H9 (cell line): Measurements from ENCODE around the gene AFDN. TPM values are rescaled to one million over a fixed set of nuclear protein-coding genes. Genes with fewer than 3 reads are reported as not detected.
A peak's percentile ranks its signal among the peaks of the same experiment; 100 is the strongest.
"Not testable (repeated sequence)": the region's sequence is repeated elsewhere in the genome, so short reads cannot be mapped to it uniquely, and the experiment has no call there.

Experiments used
- DNase-seq: peaks from one replicate; pipeline ENCODE4 v3.0.0-alpha.2; 2017
- H2AFZ ChIP-seq: one replicate; pipeline ENCODE4 v1.6.1; 2013; ENCODE audit warnings: mild to moderate bottlenecking, low read length, control low read depth, moderate library complexity
- H2AK5ac ChIP-seq: 2 replicates; pipeline ENCODE4 v1.6.1; 2013; ENCODE audit warnings: low read length, control low read depth, mixed read lengths; ENCODE audit not compliant: insufficient read length
- H2BK120ac ChIP-seq: one replicate; pipeline ENCODE4 v1.6.1; 2013; ENCODE audit warnings: low read depth, mild to moderate bottlenecking, low read length, control low read depth, inconsistent platforms; ENCODE audit not compliant: poor library complexity, severe bottlenecking
- H2BK12ac ChIP-seq: 2 replicates; pipeline ENCODE4 v1.6.1; 2013; ENCODE audit warnings: low read length, control low read depth, mixed read lengths, low read depth; ENCODE audit not compliant: insufficient read length
- H2BK15ac ChIP-seq: 2 replicates; pipeline ENCODE4 v1.6.1; 2013; ENCODE audit warnings: low read depth, low read length, control low read depth
- H2BK20ac ChIP-seq: one replicate; pipeline ENCODE4 v1.6.1; 2013; ENCODE audit warnings: low read depth, mild to moderate bottlenecking, low read length, control low read depth, inconsistent platforms; ENCODE audit not compliant: poor library complexity, severe bottlenecking
- H2BK5ac ChIP-seq: 2 replicates; pipeline ENCODE4 v1.6.1; 2013; ENCODE audit warnings: low read length, control low read depth, mixed read lengths; ENCODE audit not compliant: insufficient read length
- H3K14ac ChIP-seq: 2 replicates; pipeline ENCODE4 v1.6.1; 2013; ENCODE audit warnings: low read length, control low read depth; ENCODE audit not compliant: insufficient read depth
- H3K18ac ChIP-seq: 2 replicates; pipeline ENCODE4 v1.6.1; 2013; ENCODE audit warnings: low read depth, mild to moderate bottlenecking, mixed read lengths, low read length, control low read depth; ENCODE audit not compliant: insufficient read length
- H3K23ac ChIP-seq: 2 replicates; pipeline ENCODE4 v1.6.1; 2013; ENCODE audit warnings: low read length, control low read depth, mixed read lengths, low read depth; ENCODE audit not compliant: insufficient read length
- H3K23me2 ChIP-seq: 2 replicates; pipeline ENCODE4 v1.6.1; 2013; ENCODE audit warnings: low read depth, mild to moderate bottlenecking, mixed read lengths, low read length, control low read depth; ENCODE audit not compliant: insufficient read length, poor library complexity, severe bottlenecking
- H3K27ac ChIP-seq: 2 replicates; pipeline ENCODE4 v1.5.1; 2013; ENCODE audit warnings: low read length, control low read depth, mixed read lengths, low read depth; ENCODE audit not compliant: insufficient read length
- H3K27me3 ChIP-seq: 2 replicates; pipeline ENCODE4 v1.6.1; 2013; ENCODE audit warnings: low read length, control low read depth, inconsistent platforms; ENCODE audit not compliant: insufficient read depth
- H3K4ac ChIP-seq: 2 replicates; pipeline ENCODE4 v1.6.1; 2013; ENCODE audit warnings: low read depth, mild to moderate bottlenecking, control low read depth, inconsistent platforms, low read length, moderate library complexity
- H3K4me1 ChIP-seq: 2 replicates; pipeline ENCODE4 v1.6.1; 2013; ENCODE audit warnings: low read length, control low read depth, inconsistent platforms; ENCODE audit not compliant: insufficient read depth
- H3K4me2 ChIP-seq: 2 replicates; pipeline ENCODE4 v1.6.1; 2013; ENCODE audit warnings: low read length, control low read depth, mixed read lengths; ENCODE audit not compliant: insufficient read length, insufficient read depth
- H3K56ac ChIP-seq: 2 replicates; pipeline ENCODE4 v1.6.1; 2013; ENCODE audit warnings: low read depth, mild to moderate bottlenecking, mixed read lengths, low read length, control low read depth; ENCODE audit not compliant: insufficient read length
- H3K79me1 ChIP-seq: 2 replicates; pipeline ENCODE4 v1.6.1; 2013; ENCODE audit warnings: low read depth, mild to moderate bottlenecking, moderate library complexity, low read length, control low read depth, inconsistent platforms; ENCODE audit not compliant: insufficient read depth, poor library complexity, severe bottlenecking
- H3K79me2 ChIP-seq: 2 replicates; pipeline ENCODE4 v1.6.1; 2013; ENCODE audit warnings: low read length, control low read depth, inconsistent platforms; ENCODE audit not compliant: insufficient read depth
- H3K9ac ChIP-seq: 2 replicates; pipeline ENCODE4 v1.6.1; 2013; ENCODE audit warnings: low read length, control low read depth, mixed read lengths; ENCODE audit not compliant: insufficient read length; ENCODE audit errors: extremely low read depth
- H3K9me3 ChIP-seq: one replicate; pipeline ENCODE4 v1.6.1; 2013; ENCODE audit warnings: low read depth, low read length, inconsistent platforms; ENCODE audit not compliant: control insufficient read depth
- H3T11ph ChIP-seq: one replicate; pipeline ENCODE4 v1.6.1; 2013; ENCODE audit warnings: mild to moderate bottlenecking, low read length, control low read depth, inconsistent platforms
- H4K20me1 ChIP-seq: one replicate; pipeline ENCODE4 v1.6.1; 2013; ENCODE audit not compliant: control insufficient read depth, insufficient read length, insufficient read depth
- H4K5ac ChIP-seq: 2 replicates; pipeline ENCODE4 v1.6.1; 2013; ENCODE audit warnings: low read depth, mild to moderate bottlenecking, mixed read lengths, low read length, control low read depth; ENCODE audit not compliant: insufficient read length
- H4K8ac ChIP-seq: replicated peaks from 2 replicates; pipeline ENCODE4 v1.6.1; 2013; ENCODE audit warnings: low read length, control low read depth, mixed read lengths, low read depth; ENCODE audit not compliant: insufficient read length
- H4K91ac ChIP-seq: 2 replicates; pipeline ENCODE4 v1.6.1; 2013; ENCODE audit warnings: low read depth, mild to moderate bottlenecking, moderate library complexity, mixed read lengths, low read length, control low read depth; ENCODE audit not compliant: insufficient read length
- H3K27ac Mint-ChIP-seq, 3 experiments: 2 replicates in 2 of 3; 3 replicates in 1 of 3; pipeline ENCODE4 v1.8.0; 2020 to 2021; ENCODE audit warnings: mixed read lengths in 3 of 3, mild to moderate bottlenecking in 1 of 3, moderate library complexity in 1 of 3
- H3K27me3 Mint-ChIP-seq: 2 replicates; pipeline ENCODE4 v1.8.0; 2021; ENCODE audit warnings: low read depth, mild to moderate bottlenecking, moderate library complexity, mixed read lengths
- H3K36me3 Mint-ChIP-seq, 3 experiments: 2 replicates in 2 of 3; 3 replicates in 1 of 3; pipeline ENCODE4 v1.8.0; 2020 to 2021; ENCODE audit warnings: low read depth in 3 of 3, mixed read lengths in 3 of 3; ENCODE audit not compliant: insufficient read depth in 1 of 3
- H3K4me1 Mint-ChIP-seq, 2 experiments: 2 replicates each; pipeline ENCODE4 v1.8.0; 2020; ENCODE audit warnings: mixed read lengths in 2 of 2
- H3K4me3 Mint-ChIP-seq, 2 experiments: 2 replicates in 1 of 2; 3 replicates in 1 of 2; pipeline ENCODE4 v1.8.0; 2020 to 2021; ENCODE audit warnings: mild to moderate bottlenecking in 2 of 2, mixed read lengths in 2 of 2, moderate library complexity in 1 of 2
- H3K9me3 Mint-ChIP-seq, 2 experiments: 2 replicates in 1 of 2; 3 replicates in 1 of 2; pipeline ENCODE4 v1.8.0; 2020; ENCODE audit warnings: mild to moderate bottlenecking in 2 of 2, mixed read lengths in 2 of 2, moderate library complexity in 1 of 2
- WGBS: extraction: QIAGEN DNeasy Blood & Tissue Kit; methylation state at CpG from one replicate; pipeline ENCODE4 v1.1.7; 2013; ENCODE audit warnings: missing lambda C conversion rate, low lambda C conversion rate, mixed read lengths; ENCODE audit not compliant: insufficient read length; ENCODE audit errors: extremely low coverage; 5-methylcytosine and 5-hydroxymethylcytosine counted together
- total RNA-seq: library from RNA; stranded (reverse); gene quantifications from 2 replicates; pipeline ENCODE4 v1.2.1, GENCODE V29; 2021
- TF ChIP-seq, protein P1 (sequence below): fragments of 200-600 bp; sonication (generic); conservative IDR thresholded peaks from 3 replicates; pipeline ENCODE4 v1.8.0; 2021; ENCODE audit warnings: antibody characterized with exemption, mild to moderate bottlenecking

The AFDN gene
- total RNA-seq, 1 experiment from 2014 or later = 157 TPM

DNA sequence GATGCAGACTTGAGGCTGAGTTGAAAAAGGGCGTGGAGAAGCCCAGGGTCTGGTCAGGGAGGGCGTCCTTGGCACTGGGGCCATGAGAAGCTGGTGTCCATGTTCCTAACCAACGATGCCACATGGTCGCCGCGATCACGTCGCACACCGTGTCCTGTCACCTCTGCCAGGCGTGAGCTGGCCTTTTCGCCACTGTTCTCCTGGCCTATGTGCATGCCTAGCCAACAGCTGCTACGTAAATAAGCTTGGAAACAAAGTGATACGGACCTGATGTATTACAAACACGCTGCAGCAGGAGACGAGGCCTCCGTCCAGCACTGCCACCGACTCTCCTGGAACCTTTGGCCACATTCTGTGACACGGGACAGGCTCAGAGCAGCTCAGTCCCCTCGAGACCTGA is 148.7 kb downstream of the AFDN start:
- Histone ChIP-seq H3K27me3 (no peaks in the 10 kb centered on the region), H4K8ac (no peak overlapping the region), H3K18ac (no peak overlapping the region), H4K5ac (no peak overlapping the region), H3K23me2 (no peaks in the 10 kb centered on the region), H4K91ac (no peak overlapping the region), H2BK12ac (no peak overlapping the region), H3K9me3 (no peaks in the 10 kb centered on the region), H2AK5ac (no peak overlapping the region), H3K56ac (no peak overlapping the region), H3K27ac (no peak overlapping the region), H3K79me2 (no peaks in the 10 kb centered on the region), H3T11ph (no peak overlapping the region), H2BK120ac (no peak overlapping the region), H3K4me1 (peaks cover 3% of the 10 kb centered on the region; the same call in 1 of the 2 replicates), H3K14ac (no peak overlapping the region), H2BK5ac (no peak overlapping the region), H2AFZ (no peak overlapping the region), H2BK20ac (no peak overlapping the region), H3K23ac (no peak overlapping the region), H3K4ac (no peak overlapping the region), H4K20me1 (no peaks in the 10 kb centered on the region), H3K9ac (no peak overlapping the region), H3K79me1 (no peaks in the 10 kb centered on the region), H3K4me2 (no peak overlapping the region), H2BK15ac (no peak overlapping the region)
- DNase-seq = no peak
- peaks cover 0 to 3% of the 10 kb centered on the region in 2 experiments; a peak in 3 of 5 replicates for H3K9me3 Mint-ChIP-seq
- H3K4me3 Mint-ChIP-seq = no peak overlapping the region
- no peaks in the 10 kb centered on the region for H3K27me3 Mint-ChIP-seq
- WGBS = no CpG with 5 or more reads among the region's 19 CpGs
- H3K4me1 Mint-ChIP-seq = peaks cover 23 to 26% of the 10 kb centered on the region in 2 experiments
- TF ChIP-seq, protein P1, sequence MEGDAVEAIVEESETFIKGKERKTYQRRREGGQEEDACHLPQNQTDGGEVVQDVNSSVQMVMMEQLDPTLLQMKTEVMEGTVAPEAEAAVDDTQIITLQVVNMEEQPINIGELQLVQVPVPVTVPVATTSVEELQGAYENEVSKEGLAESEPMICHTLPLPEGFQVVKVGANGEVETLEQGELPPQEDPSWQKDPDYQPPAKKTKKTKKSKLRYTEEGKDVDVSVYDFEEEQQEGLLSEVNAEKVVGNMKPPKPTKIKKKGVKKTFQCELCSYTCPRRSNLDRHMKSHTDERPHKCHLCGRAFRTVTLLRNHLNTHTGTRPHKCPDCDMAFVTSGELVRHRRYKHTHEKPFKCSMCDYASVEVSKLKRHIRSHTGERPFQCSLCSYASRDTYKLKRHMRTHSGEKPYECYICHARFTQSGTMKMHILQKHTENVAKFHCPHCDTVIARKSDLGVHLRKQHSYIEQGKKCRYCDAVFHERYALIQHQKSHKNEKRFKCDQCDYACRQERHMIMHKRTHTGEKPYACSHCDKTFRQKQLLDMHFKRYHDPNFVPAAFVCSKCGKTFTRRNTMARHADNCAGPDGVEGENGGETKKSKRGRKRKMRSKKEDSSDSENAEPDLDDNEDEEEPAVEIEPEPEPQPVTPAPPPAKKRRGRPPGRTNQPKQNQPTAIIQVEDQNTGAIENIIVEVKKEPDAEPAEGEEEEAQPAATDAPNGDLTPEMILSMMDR = no peak
- H3K36me3 Mint-ChIP-seq = peaks cover 3 to 7% (median 3%) of the 10 kb centered on the region in 3 experiments; a peak in 5 of 7 replicates
- peak overlapping the region in 1 of 3 experiments; percentile 68; a peak in 1 of 7 replicates for H3K27ac Mint-ChIP-seq

DNA sequence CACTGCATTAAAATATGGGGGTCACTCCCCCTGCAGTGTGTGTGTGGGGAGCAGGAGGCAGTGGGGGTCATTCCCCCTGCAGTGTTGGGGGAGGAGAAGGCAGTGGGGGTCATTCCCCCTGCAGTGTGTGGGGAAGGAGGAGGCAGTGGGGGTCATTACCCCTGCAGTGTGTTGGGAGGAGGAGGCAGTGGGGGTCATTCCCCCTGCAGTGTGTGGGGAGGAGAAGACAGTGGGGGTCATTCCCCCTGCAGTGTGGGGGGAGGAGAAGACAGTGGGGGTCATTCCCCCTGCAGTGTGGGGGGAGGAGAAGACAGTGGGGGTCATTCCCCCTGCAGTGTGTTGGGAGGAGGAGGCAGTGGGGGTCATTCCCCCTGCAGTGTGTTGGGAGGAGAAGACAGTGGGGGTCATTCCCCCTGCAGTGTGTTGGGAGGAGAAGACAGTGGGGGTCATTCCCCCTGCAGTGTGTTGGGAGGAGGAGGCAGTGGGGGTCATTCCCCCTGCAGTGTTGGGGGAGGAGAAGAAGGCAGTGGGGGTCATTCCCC is 149.5 kb downstream of the AFDN start:
- H3K27ac ChIP-seq, H4K91ac ChIP-seq, H3K9me3 Mint-ChIP-seq, H3T11ph ChIP-seq, H3K9me3 ChIP-seq, H2BK12ac ChIP-seq, H2BK120ac ChIP-seq, H3K27ac Mint-ChIP-seq, DNase-seq, H2BK20ac ChIP-seq, H3K36me3 Mint-ChIP-seq, H3K79me2 ChIP-seq, H3K79me1 ChIP-seq, H3K14ac ChIP-seq, H3K4me1 ChIP-seq, H2BK15ac ChIP-seq, H2AK5ac ChIP-seq, H4K8ac ChIP-seq, H3K4ac ChIP-seq, H3K56ac ChIP-seq, H3K27me3 Mint-ChIP-seq, H3K27me3 ChIP-seq, H4K20me1 ChIP-seq, H3K18ac ChIP-seq, H2BK5ac ChIP-seq, H3K4me2 ChIP-seq, H4K5ac ChIP-seq, H2AFZ ChIP-seq, H3K23ac ChIP-seq, H3K23me2 ChIP-seq, H3K9ac ChIP-seq, H3K4me3 Mint-ChIP-seq: not testable (repeated sequence)
- peaks cover 23 to 26% of the 10 kb centered on the region in 2 experiments for H3K4me1 Mint-ChIP-seq
